22Rv1 (cell line): ENCODE data around the gene HLF.

Experiments
- H3K27ac ChIP-seq: fragments of 450-650 bp; 2 replicates; pipeline ENCODE4 v1.5.1; 2017
- CTCF ChIP-seq: fragments of 450-650 bp; IDR thresholded peaks from 2 replicates; pipeline ENCODE4 v1.5.1; 2017; ENCODE audit warnings: mild to moderate bottlenecking
- ZFX ChIP-seq: fragments of 450-650 bp; IDR thresholded peaks from 2 replicates; pipeline ENCODE4 v1.6.1; 2017; ENCODE audit warnings: antibody characterized with exemption, borderline replicate concordance

Gene HLF

GRCh38 chr17:55354010-55354409 is 89.2 kb downstream of the HLF start:
- TF ChIP-seq ZFX (no peak), CTCF (no peak)
- H3K27ac ChIP-seq: no peak overlapping the region

- H3K27ac ChIP-seq: no peak overlapping the region
- no peak for TF ChIP-seq ZFX
- TF ChIP-seq CTCF: no peak
Observed at GRCh38 chr17:55354941-55355340, 90.2 kb downstream of the HLF start.

- TF ChIP-seq ZFX (no peak), CTCF (peak; percentile 87)
- H3K27ac ChIP-seq: no peak overlapping the region
Observed at GRCh38 chr17:55356434-55357328, 91.9 kb downstream of the HLF start.

- TF ChIP-seq ZFX (no peak), CTCF (no peak)
- H3K27ac ChIP-seq: no peak overlapping the region
Observed at GRCh38 chr17:55360971-55361370, 96.2 kb downstream of the HLF start.

- H3K27ac ChIP-seq: no peak overlapping the region
- no peak for TF ChIP-seq ZFX
Observed at GRCh38 chr17:55363033-55363432, 98.3 kb downstream of the HLF start.

GRCh38 chr17:55366020-55366481 is 101.3 kb downstream of the HLF start:
- no peak overlapping the region for H3K27ac ChIP-seq
- TF ChIP-seq ZFX (no peak), CTCF (no peak)

- TF ChIP-seq CTCF (no peak), ZFX (no peak)
- no peak overlapping the region for H3K27ac ChIP-seq
Observed at GRCh38 chr17:55368706-55369105, 103.9 kb downstream of the HLF start.
